Caki2 (cell line): Measurements from ENCODE around the gene MANEA. TPM values are rescaled to one million over a fixed set of nuclear protein-coding genes. Genes with fewer than 3 reads are reported as not detected.
A peak's percentile ranks its signal among the peaks of the same experiment; 100 is the strongest.
"Not testable (repeated sequence)": the region's sequence is repeated elsewhere in the genome, so short reads cannot be mapped to it uniquely, and the experiment has no call there.

ENCODE experiments used
- DNase-seq: peaks from one replicate; pipeline ENCODE4 v3.0.0-alpha.2; 2015; ENCODE audit warnings: low read depth
- in situ Hi-C: cut with HindIII; loops from 2 replicates; pipeline ENCODE4 v1.10.0; 2016; ENCODE audit warnings: low sequenced_read_pairs, low pct_unique_long_range_greater_than_20kb, mixed read lengths
- total RNA-seq: library from RNA; depleted of rRNA; stranded (reverse); fragments of >200 nt; shearing (Covaris generic); gene quantifications from 2 replicates; pipeline ENCODE4 v1.2.3, GENCODE V29; 2014; ENCODE audit warnings: low replicate concordance; rRNA removed

Gene MANEA
- 11.5 and 12.5 TPM in 2 replicates for total RNA-seq

GRCh38 chr6:95577304-95578105 is at the start of gene MANEA:
Gene MANEA (plus strand): TSS chr6:95577535. CDS start chr6:95586440, 8,905 bp downstream.
- in situ Hi-C loops, result no loop called here
- peak; percentile 84 for DNase-seq

GRCh38 chr6:95529762-95530161 is 47.6 kb upstream of the MANEA start:
- in situ Hi-C loops, result no loop called here
- no peak for DNase-seq

- in situ Hi-C loops, result no loop called here
- no peak for DNase-seq
Measured at GRCh38 chr6:95530176-95530819, 47.0 kb upstream of the MANEA start.

GRCh38 chr6:95543798-95544197 is 33.5 kb upstream of the MANEA start:
- no peak for DNase-seq
- in situ Hi-C loops, result no loop called here

- in situ Hi-C loops, result no loop called here
- no peak for DNase-seq
Measured at GRCh38 chr6:95544517-95545225, 32.7 kb upstream of the MANEA start.

- in situ Hi-C loops, result no loop called here
- DNase-seq, result no peak
Measured at GRCh38 chr6:95545226-95545625, 32.1 kb upstream of the MANEA start.

GRCh38 chr6:95545686-95546085 is 31.6 kb upstream of the MANEA start:
- DNase-seq, result no peak
- in situ Hi-C loops, result no loop called here

- DNase-seq, result no peak
- in situ Hi-C loops, result no loop called here
Measured at GRCh38 chr6:95546148-95546547, 31.2 kb upstream of the MANEA start.

- DNase-seq, result no peak
- in situ Hi-C loops, result no loop called here
Measured at GRCh38 chr6:95547043-95547442, 30.3 kb upstream of the MANEA start.

GRCh38 chr6:95548188-95548786 is 29.0 kb upstream of the MANEA start:
- in situ Hi-C loops, result no loop called here
- DNase-seq, result no peak

- DNase-seq, result no peak
- in situ Hi-C loops, result no loop called here
Measured at GRCh38 chr6:95551678-95552324, 25.5 kb upstream of the MANEA start.

GRCh38 chr6:95553880-95554279 is 23.5 kb upstream of the MANEA start:
- in situ Hi-C loops, result no loop called here
- no peak for DNase-seq

- in situ Hi-C loops, DNase-seq: not testable (repeated sequence)
Measured at GRCh38 chr6:95560956-95561355, 16.4 kb upstream of the MANEA start.

- DNase-seq, result no peak
- in situ Hi-C loops, result no loop called here
Measured at GRCh38 chr6:95569560-95569959, 7.8 kb upstream of the MANEA start.

- DNase-seq, result no peak
Measured at GRCh38 chr6:95572098-95572497, 5.2 kb upstream of the MANEA start.

GRCh38 chr6:95574811-95575210 is 2.5 kb upstream of the MANEA start:
- in situ Hi-C loops, result no loop called here
- DNase-seq, result no peak

More at GRCh38 chr6:95572098-95572497, 5.2 kb upstream of the MANEA start:
- in situ Hi-C loops, result no loop called here

GRCh38 chr6:95576218-95576997 is 927 bp upstream of the MANEA start:
- peak; percentile 38 for DNase-seq
- in situ Hi-C loops, result no loop called here

- in situ Hi-C loops, result no loop called here
Measured at GRCh38 chr6:95576998-95577303, 384 bp upstream of the MANEA start.

More at GRCh38 chr6:95576998-95577303, 384 bp upstream of the MANEA start:
- no peak for DNase-seq
